HCT116 (cell line): ENCODE measurements around the gene ZNF580. TPM values are rescaled to one million over a fixed set of nuclear protein-coding genes. Genes with fewer than 3 reads are reported as not detected.
A peak's percentile ranks its signal among the peaks of the same experiment; 100 is the strongest.

Source experiments
- ATAC-seq: fragments of 200-7000 bp; cut with Tn5 transposase; 2 replicates; pipeline ENCODE4 v1.9.1; 2020; ENCODE audit warnings: mild to moderate bottlenecking, moderate library complexity
- BruUV-seq: library from RNA; stranded (reverse); fragments of 400-500 nt; replicated peaks from 2 replicates; lab custom pipeline; 2021; lab: Mats Ljungman, UMichigan
- CTCF ChIA-PET: fragments of 300-600 bp; sonication (Branson Sonifier 250); formaldehyde crosslinking; loops from one replicate; lab custom pipeline; 2021; ENCODE audit warnings: antibody characterized with exemption; lab: Charles Lee
- POLR2A ChIA-PET: fragments of 300-600, 350-600 bp; sonication (Branson Sonifier 250); formaldehyde crosslinking; loops from one replicate; lab custom pipeline; 2021; ENCODE audit warnings: antibody characterized with exemption; lab: Charles Lee
- RAD21 ChIA-PET, 2 experiments: fragments of 300-600 bp; sonication (Branson Sonifier 250); formaldehyde crosslinking; loops; one replicate each; lab custom pipeline; 2023; ENCODE audit warnings: low total read pairs in 2 of 2; ENCODE audit not compliant: uncharacterized antibody in 2 of 2, unreplicated experiment in 2 of 2, low non-redundant PET in 1 of 2; lab: Charles Lee
- DNase-seq: peaks from one replicate; pipeline ENCODE4 v3.0.0-alpha.2; 2010; ENCODE audit warnings: low read depth, low spot score
- H2AFZ ChIP-seq: fragments of 200-600 bp; shearing (Covaris generic), sonication (generic); 2 replicates; pipeline ENCODE4 v1.6.1; 2017; ENCODE audit warnings: low read depth, mixed run types, mixed read lengths, antibody characterized with exemption, low read length; ENCODE audit not compliant: poor library complexity, severe bottlenecking
- H3K27ac ChIP-seq: 2 replicates; pipeline ENCODE4 v1.5.1; 2012; ENCODE audit warnings: low read depth, low read length
- H3K27me3 ChIP-seq: fragments of 200-600 bp; sonication (generic); 2 replicates; pipeline ENCODE4 v1.6.1; 2016; ENCODE audit warnings: mixed run types, low read length, mixed read lengths; ENCODE audit not compliant: insufficient read depth
- H3K36me3 ChIP-seq, 2 experiments: fragments of 200-500 bp in 1 of 2; fragments of 200-600 bp in 1 of 2; sonication (Bioruptor generic) in 1 of 2; sonication (generic) in 1 of 2; 2 replicates each; pipeline versions ENCODE4 v1.5.1 to v1.6.1; 2014 to 2016; ENCODE audit warnings: low read length in 2 of 2, inconsistent platforms in 1 of 2, mixed read lengths in 1 of 2, mixed run types in 1 of 2; ENCODE audit not compliant: insufficient read depth in 2 of 2, control insufficient read depth in 1 of 2
- H3K4me1 ChIP-seq, 2 experiments: fragments of 200-600 bp in 1 of 2; sonication (generic) in 1 of 2; 2 replicates each; pipeline versions ENCODE4 v1.5.1 to v1.6.1; 2012 to 2017; ENCODE audit warnings: low read length in 2 of 2, inconsistent platforms in 1 of 2, mild to moderate bottlenecking in 1 of 2, mixed read lengths in 1 of 2, mixed run types in 1 of 2, moderate library complexity in 1 of 2; ENCODE audit not compliant: insufficient read depth in 2 of 2, control insufficient read depth in 1 of 2
- H3K4me2 ChIP-seq: fragments of 200-600 bp; sonication (generic); 2 replicates; pipeline ENCODE4 v1.6.1; 2017; ENCODE audit warnings: mixed run types, low read length, mixed read lengths
- H3K4me3 ChIP-seq, 2 experiments: fragments of 200-600 bp in 1 of 2; sonication (generic) in 1 of 2; replicated peaks in 1 of 2; 2 replicates each; pipeline ENCODE4 v1.5.1; 2011 to 2016; ENCODE audit warnings: low read length in 2 of 2, control low read depth in 1 of 2, low read depth in 1 of 2, mild to moderate bottlenecking in 1 of 2, mixed read lengths in 1 of 2, mixed run types in 1 of 2
- H3K79me2 ChIP-seq: fragments of 200-600 bp; sonication (generic); 2 replicates; pipeline ENCODE4 v1.6.1; 2017; ENCODE audit warnings: mild to moderate bottlenecking, mixed run types, low read length, moderate library complexity, mixed read lengths; ENCODE audit not compliant: insufficient read depth
- H3K9ac ChIP-seq: fragments of 200-600 bp; sonication (generic); 2 replicates; pipeline ENCODE4 v1.6.1; 2016; ENCODE audit warnings: low read length, mixed read lengths
- H3K9me2 ChIP-seq: fragments of 200-600 bp; sonication (generic), shearing (Covaris generic); 2 replicates; pipeline ENCODE4 v1.6.1; 2017; ENCODE audit warnings: mixed run types, mild to moderate bottlenecking, moderate library complexity; ENCODE audit not compliant: insufficient read depth
- H3K9me3 ChIP-seq, 2 experiments: fragments of 200-500 bp in 1 of 2; fragments of 200-600 bp in 1 of 2; sonication (Bioruptor generic) in 1 of 2; sonication (generic) in 1 of 2; 2 replicates each; pipeline ENCODE4 v1.6.1; 2014 to 2017; ENCODE audit warnings: low read length in 2 of 2, mixed read lengths in 2 of 2, inconsistent platforms in 1 of 2, low read depth in 1 of 2, mild to moderate bottlenecking in 1 of 2, mixed run types in 1 of 2, moderate library complexity in 1 of 2; ENCODE audit not compliant: control insufficient read depth in 1 of 2, insufficient read depth in 1 of 2
- H4K20me1 ChIP-seq: fragments of 200-600 bp; sonication (generic), shearing (Covaris generic); 2 replicates; pipeline ENCODE4 v1.6.1; 2017; ENCODE audit warnings: mixed run types, mild to moderate bottlenecking, moderate library complexity; ENCODE audit not compliant: insufficient read depth
- CBX3 ChIP-seq: IDR thresholded peaks from 2 replicates; pipeline ENCODE4 v1.6.1; 2012; ENCODE audit warnings: low read depth
- EGR1 ChIP-seq: IDR thresholded peaks from 2 replicates; pipeline ENCODE4 v1.6.1; 2012; ENCODE audit warnings: low read depth
- EZH2 ChIP-seq: fragments of 200-600 bp; sonication (generic); IDR thresholded peaks from 2 replicates; pipeline ENCODE4 v1.6.1; 2017; ENCODE audit warnings: antibody characterized with exemption, mixed run types
- POLR2A ChIP-seq: IDR thresholded peaks from 2 replicates; pipeline ENCODE4 v1.7.0; 2011; ENCODE audit warnings: borderline replicate concordance; ENCODE audit not compliant: insufficient read depth, insufficient read length; ENCODE audit errors: extremely low read depth
- POLR2AphosphoS5 ChIP-seq: IDR thresholded peaks from 2 replicates; pipeline ENCODE4 v1.6.1; 2011; ENCODE audit warnings: mild to moderate bottlenecking, low read depth, low read length, moderate library complexity
- SIN3A ChIP-seq: IDR thresholded peaks from 2 replicates; pipeline ENCODE4 v1.6.1; 2012; ENCODE audit warnings: low read depth
- SP1 ChIP-seq: IDR thresholded peaks from 2 replicates; pipeline ENCODE4 v1.6.1; 2012; ENCODE audit warnings: low read depth
- SRF ChIP-seq: IDR thresholded peaks from 2 replicates; pipeline ENCODE4 v1.6.1; 2012; ENCODE audit warnings: low read depth
- TCF7L2 ChIP-seq: IDR thresholded peaks from 2 replicates; pipeline ENCODE4 v1.7.0; 2011; ENCODE audit warnings: borderline replicate concordance, inconsistent platforms; ENCODE audit not compliant: insufficient read depth, insufficient read length; ENCODE audit errors: extremely low read depth
- YY1 ChIP-seq: IDR thresholded peaks from 2 replicates; pipeline ENCODE4 v1.6.1; 2011; ENCODE audit warnings: low read length, low read depth, moderate library complexity, mild to moderate bottlenecking; ENCODE audit not compliant: insufficient replicate concordance; ENCODE audit errors: extremely low read depth
- ZFX ChIP-seq: fragments of 450-650 bp; IDR thresholded peaks from 2 replicates; pipeline ENCODE4 v1.6.1; 2017
- intact Hi-C: fragments of 100-400 bp; cut with micrococcal nuclease; formaldehyde crosslinking; loops from 2 replicates; pipeline ENCODE4 v1.10.0; 2022
- total RNA-seq: library from RNA; stranded (reverse); gene quantifications from one replicate; pipeline ENCODE4 v1.2.1, GENCODE V29; 2021; ENCODE audit not compliant: unreplicated experiment
- TF ChIP-seq, protein P1 (sequence below): IDR thresholded peaks from 2 replicates; pipeline ENCODE4 v1.6.1; 2012
- TF ChIP-seq, protein P2 (sequence below): IDR thresholded peaks from 2 replicates; pipeline ENCODE4 v1.6.1; 2012

ZNF580 gene
- total RNA-seq, 1 experiment from 2014 or later = 36.7 TPM

DNA sequence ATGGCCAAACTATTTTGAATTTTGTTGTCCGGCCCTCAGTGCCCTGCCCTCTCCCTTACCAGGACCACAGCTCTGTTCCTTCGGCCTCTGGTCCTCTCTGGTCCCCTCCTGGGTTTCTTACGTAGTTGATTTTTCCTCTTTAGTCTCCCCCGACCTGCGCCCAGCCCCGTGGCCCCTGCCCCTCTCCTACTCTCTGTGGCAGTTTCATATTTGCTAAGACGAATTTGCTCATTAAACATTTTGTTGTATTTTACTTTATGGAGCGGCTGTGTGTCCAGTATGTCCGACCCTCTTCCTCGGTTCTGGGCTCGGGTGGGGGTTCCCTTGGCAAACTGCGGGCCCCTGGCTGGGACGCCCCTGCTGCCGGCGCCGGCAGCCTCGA is 33.6 kb downstream of the ZNF580 start:
- Histone ChIP-seq H3K27ac (peak overlapping the region; percentile 91), H4K20me1 (0 out of 2 replicates have a peak, but pooled peaks cover 8% of the 10 kb centered on the region), H3K4me1 (peaks cover 11 to 44% of the 10 kb centered on the region in 2 experiments), H3K4me3 (peak overlapping the region; percentile 83 to 94), H3K9me2 (no peaks in the 10 kb centered on the region), H3K27me3 (no peaks in the 10 kb centered on the region), H3K9me3 (no peaks in the 10 kb centered on the region), H3K4me2 (peak overlapping the region; percentile 77), H3K36me3 (peaks cover 22 to 37% of the 10 kb centered on the region in 2 experiments; a peak in 3 of 4 replicates), H3K79me2 (peaks cover 92% of the 10 kb centered on the region), H3K9ac (peak overlapping the region; percentile 84), H2AFZ (no peak overlapping the region)
- POLR2A ChIA-PET = no interaction called here
- DNase-seq (no peak), ATAC-seq (peak; percentile 0; the same call in 1 of the 2 replicates)
- CTCF ChIA-PET = no interaction called here
- intact Hi-C loops = no loop called here
- RAD21 ChIA-PET = no interaction called here
- TF ChIP-seq CBX3 = no peak
- TSS peak; percentile 83 for BruUV-seq

DNA sequence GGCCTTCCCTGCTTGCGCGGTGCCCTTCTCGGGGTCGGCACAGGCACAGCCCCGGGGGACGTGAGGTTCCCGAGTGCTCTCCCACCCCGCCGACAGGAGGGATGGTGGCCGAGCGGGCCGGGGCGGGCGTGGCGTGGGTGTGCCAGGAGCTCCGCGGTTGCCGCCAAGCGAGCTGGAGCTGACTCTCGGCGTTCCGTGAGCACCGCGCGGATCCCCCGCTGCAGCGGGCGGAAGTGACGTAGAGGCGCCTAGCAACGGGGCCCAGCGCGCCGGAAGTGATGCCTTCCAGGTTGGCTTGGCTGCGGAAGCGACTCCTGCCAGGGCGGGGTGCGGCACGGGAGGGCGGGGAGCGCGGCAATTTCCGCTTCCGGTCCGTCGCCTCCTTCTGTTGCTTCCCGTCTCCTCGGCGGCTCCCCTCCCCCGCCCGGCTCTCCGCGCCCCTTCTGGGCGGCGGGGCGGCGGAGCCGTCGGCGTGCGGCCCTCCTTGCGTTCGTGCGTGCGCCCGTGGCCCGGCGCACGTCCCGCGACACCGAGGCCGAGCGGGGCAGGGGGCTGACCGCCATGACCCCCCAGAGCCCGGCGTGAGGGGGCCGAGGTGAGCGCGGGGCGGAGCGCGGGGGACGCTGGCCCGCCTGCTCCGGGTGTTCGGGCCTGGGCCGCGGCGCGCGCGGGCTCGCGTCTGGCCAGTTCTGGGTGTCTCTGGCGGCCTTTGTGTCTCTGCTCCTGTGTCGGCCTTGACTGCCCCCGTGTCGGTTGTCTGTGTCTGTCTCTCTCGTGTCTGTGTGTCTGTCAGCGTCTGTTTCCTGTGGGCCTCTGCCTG is 34.2 kb downstream of the ZNF580 start, which contains the start of gene EPN1:
Gene EPN1, plus strand, starts transcription at position 386 of the 820 bp plus-strand sequence. CDS start 3,402 bp downstream, outside the sequence.
- DNase-seq (peak; percentile 90), ATAC-seq (peak; percentile 86)
- peak within 1 kb of the TSS; percentile 84 for H3K9ac ChIP-seq
- peaks cover 92% of the 10 kb centered on the region for H3K79me2 ChIP-seq
- no peak within 1 kb of the TSS for H2AFZ ChIP-seq
- H3K4me1 ChIP-seq = peaks cover 11 to 48% of the 10 kb centered on the region in 2 experiments
- H3K36me3 ChIP-seq = peaks cover 19 to 31% of the 10 kb centered on the region in 2 experiments; a peak in 3 of 4 replicates
- CTCF ChIA-PET = no interaction called here
- 0 out of 2 replicates have a peak, but pooled peaks cover 8% of the 10 kb centered on the region for H4K20me1 ChIP-seq
- intact Hi-C loops = no loop called here
- POLR2A ChIA-PET = no interaction called here
- RAD21 ChIA-PET = no interaction called here
- H3K4me3 ChIP-seq = peak within 1 kb of the TSS; percentile 83 to 94
- TF ChIP-seq SIN3A = peak; percentile 10; the same call in 1 of the 2 replicates
- peak; percentile 75 for TF ChIP-seq SRF
- TF ChIP-seq, protein P1, sequence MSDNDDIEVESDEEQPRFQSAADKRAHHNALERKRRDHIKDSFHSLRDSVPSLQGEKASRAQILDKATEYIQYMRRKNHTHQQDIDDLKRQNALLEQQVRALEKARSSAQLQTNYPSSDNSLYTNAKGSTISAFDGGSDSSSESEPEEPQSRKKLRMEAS = peak; percentile 70
- peak; percentile 49; the same call in 1 of the 2 replicates for TF ChIP-seq EGR1
- TF ChIP-seq ZFX = peak; percentile 87; the same call in 1 of the 2 replicates
- TF ChIP-seq EZH2 = no peak
- peak; percentile 65 for TF ChIP-seq SP1
- TF ChIP-seq TCF7L2 = no peak
- TF ChIP-seq POLR2A = no peak
- TF ChIP-seq, protein P2, sequence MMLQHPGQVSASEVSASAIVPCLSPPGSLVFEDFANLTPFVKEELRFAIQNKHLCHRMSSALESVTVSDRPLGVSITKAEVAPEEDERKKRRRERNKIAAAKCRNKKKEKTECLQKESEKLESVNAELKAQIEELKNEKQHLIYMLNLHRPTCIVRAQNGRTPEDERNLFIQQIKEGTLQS = no peak
- peak; percentile 38 for TF ChIP-seq YY1
- peak; percentile 80 for TF ChIP-seq POLR2AphosphoS5
- TF ChIP-seq CBX3 = no peak; the same call in 1 of the 2 replicates
- peak within 1 kb of the TSS; percentile 91 for H3K27ac ChIP-seq
- H3K9me2 ChIP-seq = no peaks in the 10 kb centered on the region
- no TSS peak for BruUV-seq
- H3K27me3 ChIP-seq = no peaks in the 10 kb centered on the region
- peak within 1 kb of the TSS; percentile 77 for H3K4me2 ChIP-seq
- H3K9me3 ChIP-seq = no peaks in the 10 kb centered on the region
